Panc1 (cell line): Measurements from ENCODE around the gene RGS3. TPM values are rescaled to one million over a fixed set of nuclear protein-coding genes. Genes with fewer than 3 reads are reported as not detected.

ENCODE experiments used
- ATAC-seq: fragments of 200-7000 bp; cut with Tn5 transposase; 2 replicates; pipeline ENCODE4 v1.9.1; 2020; ENCODE audit warnings: mild to moderate bottlenecking, moderate library complexity
- BruUV-seq: library from RNA; stranded (reverse); fragments of 400-500 nt; replicated peaks from 2 replicates; lab custom pipeline; 2021; lab: Mats Ljungman, UMichigan
- CTCF ChIA-PET: fragments of 300-600 bp; sonication (Branson Sonifier 250); formaldehyde crosslinking; loops from one replicate; lab custom pipeline; 2022; ENCODE audit warnings: antibody characterized with exemption; lab: Charles Lee
- POLR2A ChIA-PET: fragments of 300-600 bp; sonication (Branson Sonifier 250); formaldehyde crosslinking; loops from one replicate; lab custom pipeline; 2022; ENCODE audit warnings: antibody characterized with exemption; lab: Charles Lee
- DNase-seq: peaks from one replicate; pipeline ENCODE4 v3.0.0-alpha.2; 2010; ENCODE audit warnings: low read depth, low spot score
- H3K27ac ChIP-seq: 2 replicates; pipeline ENCODE4 v1.5.1; 2011; ENCODE audit warnings: mild to moderate bottlenecking, low read length, inconsistent platforms
- H3K27me3 ChIP-seq: fragments of 200-500 bp; sonication (Bioruptor generic); 2 replicates; pipeline ENCODE4 v1.6.0; 2014; ENCODE audit warnings: low read length, inconsistent platforms; ENCODE audit not compliant: control insufficient read depth, insufficient read depth
- H3K36me3 ChIP-seq: fragments of 200-500 bp; sonication (Bioruptor generic); 2 replicates; pipeline ENCODE4 v1.5.1; 2014; ENCODE audit warnings: inconsistent platforms, mild to moderate bottlenecking, low read length, moderate library complexity; ENCODE audit not compliant: control insufficient read depth, insufficient read depth
- H3K4me1 ChIP-seq: 2 replicates; pipeline ENCODE4 v1.5.1; 2011; ENCODE audit warnings: inconsistent platforms, mild to moderate bottlenecking, low read length, moderate library complexity; ENCODE audit not compliant: control insufficient read depth, insufficient read depth
- H3K4me3 ChIP-seq, 2 experiments: 2 replicates each; pipeline ENCODE4 v1.5.1; 2011 to 2012; ENCODE audit warnings: low read depth in 2 of 2, low read length in 2 of 2, mild to moderate bottlenecking in 2 of 2, inconsistent platforms in 1 of 2, moderate library complexity in 1 of 2
- H3K9me3 ChIP-seq: fragments of 200-500 bp; sonication (Bioruptor generic); 2 replicates; pipeline ENCODE4 v1.5.1; 2014; ENCODE audit warnings: low read depth, mild to moderate bottlenecking, inconsistent platforms, low read length, moderate library complexity; ENCODE audit not compliant: control insufficient read depth, insufficient read depth
- CTCF ChIP-seq: fragments of 450-650 bp; IDR thresholded peaks from 2 replicates; pipeline ENCODE4 v1.5.1; 2017; ENCODE audit warnings: mild to moderate bottlenecking
- POLR2AphosphoS5 ChIP-seq: IDR thresholded peaks from 2 replicates; pipeline ENCODE4 v1.6.1; 2012; ENCODE audit warnings: mild to moderate bottlenecking, low read depth, low read length, moderate library complexity
- REST ChIP-seq, 2 experiments: IDR thresholded peaks; 2 replicates each; pipeline ENCODE4 v1.6.1; 2011 to 2012; ENCODE audit warnings: low read depth in 2 of 2, control low read depth in 1 of 2, low read length in 1 of 2, mild to moderate bottlenecking in 1 of 2, moderate library complexity in 1 of 2; ENCODE audit not compliant: insufficient read depth in 1 of 2
- SIN3A ChIP-seq: IDR thresholded peaks from 2 replicates; pipeline ENCODE4 v1.6.1; 2012; ENCODE audit warnings: low read depth, mild to moderate bottlenecking, low read length, moderate library complexity, borderline replicate concordance; ENCODE audit not compliant: insufficient read depth
- TCF7L2 ChIP-seq: IDR thresholded peaks from 2 replicates; pipeline ENCODE4 v1.6.1; 2011; ENCODE audit warnings: mild to moderate bottlenecking, low read depth, low read length, inconsistent platforms
- in situ Hi-C: cut with HindIII; loops from 2 replicates; pipeline ENCODE4 v1.10.0; 2016; ENCODE audit warnings: low sequenced_read_pairs, low pct_unique_long_range_greater_than_20kb
- intact Hi-C: fragments of 100-400 bp; cut with micrococcal nuclease; formaldehyde crosslinking; loops from one replicate; pipeline ENCODE4 v1.10.0; 2022; ENCODE audit not compliant: unreplicated experiment
- total RNA-seq: library from RNA; stranded (reverse); gene quantifications from one replicate; pipeline ENCODE4 v1.2.1, GENCODE V29; 2021; ENCODE audit not compliant: unreplicated experiment

Gene RGS3
- total RNA-seq, 1 experiment from 2014 or later: 15.1 TPM

- Histone ChIP-seq H3K4me1 (no peaks in the 10 kb centered on the region), H3K27ac (no peak overlapping the region), H3K4me3 (no peak overlapping the region), H3K27me3 (no peaks in the 10 kb centered on the region), H3K9me3 (no peaks in the 10 kb centered on the region), H3K36me3 (no peaks in the 10 kb centered on the region)
- ChIA-PET POLR2A (interaction anchor here (0.6 kb wide), 1 partner anchor 31 kb away, joined by 4 read pairs; no protein-coding TSS in a partner anchor), CTCF (no interaction called here)
- intact Hi-C loops: no loop called here
- no peak for TF ChIP-seq POLR2AphosphoS5
- no peak for TF ChIP-seq REST (IDR thresholded peaks at IDR 0.05; ENCODE audit: insufficient read depth in 1 of 2, low read depth in 2 of 2, low read length in 1 of 2)
- TF ChIP-seq TCF7L2: no peak
- no peak for TF ChIP-seq SIN3A
- TF ChIP-seq CTCF: no peak
- no peak for ATAC-seq
- BruUV-seq: no TSS peak
- DNase-seq: no peak
- in situ Hi-C loops: no loop called here
These were observed 58.9 kb downstream of the RGS3 start for GRCh38 chr9:113522419-113522818.

- Histone ChIP-seq H3K4me1 (no peaks in the 10 kb centered on the region), H3K36me3 (no peaks in the 10 kb centered on the region), H3K27me3 (no peaks in the 10 kb centered on the region), H3K4me3 (no peak overlapping the region), H3K27ac (no peak overlapping the region), H3K9me3 (no peaks in the 10 kb centered on the region)
- CTCF ChIA-PET: no interaction called here
- DNase-seq (no peak), ATAC-seq (no peak)
- intact Hi-C loops: no loop called here
- in situ Hi-C loops: no loop called here
- no peak for TF ChIP-seq TCF7L2
- no peak for TF ChIP-seq SIN3A
- TF ChIP-seq CTCF: no peak
- TF ChIP-seq REST (IDR thresholded peaks at IDR 0.05; ENCODE audit: insufficient read depth in 1 of 2, low read depth in 2 of 2, low read length in 1 of 2): no peak
- no peak for TF ChIP-seq POLR2AphosphoS5
- POLR2A ChIA-PET: no interaction called here
- no TSS peak for BruUV-seq
These were observed 59.3 kb downstream of the RGS3 start for GRCh38 chr9:113522858-113523257.
